Transverse colon (tissue), 4 donors: ENCODE data around the gene RORC.

Experiments
- CTCF ChIP-seq, 5 experiments: fragments of 200-600 bp in 3 of 5; fragments of 450-650 bp in 2 of 5; sonication (generic) in 3 of 5; IDR thresholded peaks; 1 replicate in 2 of 5; 2 replicates in 3 of 5; pipeline ENCODE4 v1.5.1; 2016 to 2017; ENCODE audit warnings: antibody characterized with exemption in 5 of 5, inconsistent platforms in 3 of 5, mild to moderate bottlenecking in 2 of 5, moderate library complexity in 1 of 5
- EP300 ChIP-seq: sonication (generic); formaldehyde crosslinking; IDR thresholded peaks from one replicate; pipeline ENCODE4 v1.6.1; 2017; ENCODE audit warnings: antibody characterized with exemption, low read depth
- POLR2AphosphoS5 ChIP-seq, 3 donors: sonication (generic); formaldehyde crosslinking; IDR thresholded peaks; one replicate each; pipeline ENCODE4 v1.6.1; 2016; ENCODE audit warnings: antibody characterized with exemption in 3 of 3

DNA sequence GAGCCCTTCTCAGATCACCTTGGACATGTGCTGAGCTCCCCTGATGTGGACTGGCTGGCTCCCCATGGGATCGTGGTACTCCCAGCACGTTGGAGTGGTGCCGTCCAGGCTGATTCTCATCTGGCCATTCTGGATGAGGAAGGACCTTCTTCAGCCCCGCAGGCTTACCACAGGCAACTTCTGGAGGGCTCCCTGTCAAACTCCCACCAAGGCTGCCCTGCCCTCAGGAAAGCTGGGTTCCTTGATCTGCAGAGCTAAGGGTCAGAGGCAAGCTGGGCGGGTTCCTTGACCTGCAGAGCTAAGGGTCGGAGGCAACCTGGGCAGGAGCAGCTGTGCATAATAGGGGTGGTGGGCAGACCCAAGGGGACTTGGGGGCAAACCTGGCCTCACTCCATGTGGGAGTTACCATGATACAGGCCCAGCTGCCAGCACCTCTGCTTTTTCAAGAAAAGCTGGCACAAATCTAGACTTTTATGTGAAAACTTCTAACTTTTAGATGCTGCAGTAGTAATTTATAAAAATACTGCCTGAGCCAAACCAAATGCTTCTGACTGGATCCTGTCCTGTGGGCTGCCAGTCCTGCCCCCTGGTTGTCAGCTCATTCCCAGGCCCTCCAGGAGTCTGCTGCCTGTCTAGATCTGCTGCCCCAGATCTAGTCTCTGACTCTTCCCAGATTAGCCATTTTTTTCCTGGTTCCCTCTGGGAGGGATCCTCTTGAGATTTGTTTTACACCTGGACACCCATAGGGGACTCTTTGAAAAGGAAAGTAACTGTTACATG lies 27.5 kb upstream of the RORC start:
- TF ChIP-seq CTCF (IDR thresholded peaks at IDR 0.05) = no peak
- no peak for TF ChIP-seq POLR2AphosphoS5 (IDR thresholded peaks at IDR 0.05)
- TF ChIP-seq EP300 = no peak
